Mucosa of gallbladder (tissue), 1 donor: ENCODE measurements around the gene HESX1. TPM values are rescaled to one million over a fixed set of nuclear protein-coding genes. Genes with fewer than 3 reads are reported as not detected.

ENCODE experiments used
- DNase-seq: peaks from one replicate; pipeline ENCODE4 v3.0.0-alpha.2; 2020; ENCODE audit warnings: low spot score
- total RNA-seq: library from RNA; stranded (reverse); gene quantifications from one replicate; pipeline ENCODE4 v1.2.1, GENCODE V29; 2021
- donor health status: DM: no; HTN: no; CAD: no.

The HESX1 gene
- total RNA-seq, 1 donor from 2014 or later = 0.52 TPM

GRCh38 chr3:57168151-57168550 lies 31.6 kb downstream of the HESX1 start:
- DNase-seq = no peak

DNA sequence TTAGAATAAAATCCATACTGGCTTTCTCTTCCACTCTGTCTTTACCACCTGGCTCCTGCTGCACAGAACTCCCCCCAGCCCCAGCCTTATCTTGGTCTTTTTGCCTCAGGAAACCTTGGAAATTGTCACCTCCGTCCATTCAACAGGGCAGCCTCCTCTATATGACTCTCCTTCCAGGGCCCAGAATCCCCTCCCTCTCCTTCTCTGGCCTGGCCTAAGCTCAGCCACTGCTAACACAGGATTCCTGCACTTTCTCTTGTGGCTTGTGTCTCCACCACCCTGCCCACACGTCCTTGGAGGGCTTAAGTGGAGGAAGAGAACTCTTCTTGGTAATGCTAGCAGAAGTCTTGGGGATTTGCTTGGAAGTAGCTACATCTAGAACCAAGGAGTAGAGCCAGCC lies 33.1 kb downstream of the HESX1 start:
- DNase-seq = no peak

DNA sequence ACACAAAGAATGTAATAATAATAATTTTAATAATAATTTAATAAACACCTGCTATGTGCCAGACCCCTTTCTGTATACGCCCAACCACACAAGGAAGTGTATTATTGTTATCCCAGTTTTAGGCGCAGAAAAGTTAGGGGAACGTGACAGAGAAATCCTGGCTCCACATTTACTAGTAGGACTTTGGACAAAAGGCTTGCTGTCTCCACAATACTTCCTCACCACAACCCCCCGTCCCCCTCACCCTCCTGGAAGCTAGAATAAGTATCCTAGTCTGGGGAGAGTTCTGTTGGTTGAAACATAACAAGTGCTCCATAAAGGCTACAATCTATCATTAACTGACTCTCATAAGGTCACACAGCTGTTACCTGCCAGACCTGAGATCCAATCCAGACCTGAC lies 34.1 kb downstream of the HESX1 start:
- DNase-seq = no peak

DNA sequence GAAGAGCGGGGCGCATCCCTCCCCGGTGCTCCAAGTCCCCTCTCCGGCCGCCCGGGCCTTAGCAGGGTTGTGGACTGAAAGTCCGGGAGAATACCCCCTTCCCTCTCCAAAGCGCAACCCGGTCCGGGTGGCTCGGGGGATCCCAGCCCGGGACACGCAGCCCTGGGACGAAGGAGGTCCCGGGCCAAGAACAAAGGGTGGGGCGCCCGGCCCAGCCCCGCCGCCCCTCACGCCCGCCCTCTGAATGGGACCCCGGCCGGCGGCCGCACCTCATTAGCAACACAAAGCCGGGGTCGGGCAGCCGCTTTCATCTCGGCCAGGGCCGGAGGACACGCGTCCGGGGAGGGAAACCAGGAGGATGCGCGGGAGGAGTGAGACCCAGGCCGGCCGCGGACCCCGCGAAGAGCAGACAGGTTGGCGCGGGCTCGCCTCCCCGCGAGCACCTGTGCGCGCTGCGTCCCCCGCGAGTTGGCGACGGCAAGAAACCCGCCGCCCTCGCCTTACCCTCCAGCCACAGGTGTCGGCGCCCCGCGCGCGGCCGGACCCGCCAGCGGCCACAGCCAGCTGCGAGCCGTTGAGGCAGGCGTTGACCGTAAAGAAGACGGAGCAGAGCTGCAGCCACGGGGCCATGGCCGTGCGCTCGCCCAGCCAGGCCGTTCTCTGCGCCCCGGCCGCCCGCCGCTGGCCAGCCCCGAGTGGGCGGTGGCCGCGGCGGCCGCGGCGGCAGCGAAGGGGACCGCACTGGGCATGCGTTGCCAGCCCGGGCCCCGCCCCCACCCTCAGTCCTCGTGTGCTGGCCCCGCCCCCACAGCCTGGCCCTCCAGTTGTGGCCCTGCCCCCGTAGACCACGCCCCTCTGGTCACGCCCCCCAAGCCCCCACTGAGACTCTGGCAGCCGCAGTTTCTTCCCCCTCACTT lies 34.9 kb downstream of the HESX1 start, which contains the start of gene IL17RD:
IL17RD (minus strand) TSS at position 697 of the 917 bp plus-strand sequence; CDS start at position 630, 67 bp downstream.
- peak; percentile 61 for DNase-seq

DNA sequence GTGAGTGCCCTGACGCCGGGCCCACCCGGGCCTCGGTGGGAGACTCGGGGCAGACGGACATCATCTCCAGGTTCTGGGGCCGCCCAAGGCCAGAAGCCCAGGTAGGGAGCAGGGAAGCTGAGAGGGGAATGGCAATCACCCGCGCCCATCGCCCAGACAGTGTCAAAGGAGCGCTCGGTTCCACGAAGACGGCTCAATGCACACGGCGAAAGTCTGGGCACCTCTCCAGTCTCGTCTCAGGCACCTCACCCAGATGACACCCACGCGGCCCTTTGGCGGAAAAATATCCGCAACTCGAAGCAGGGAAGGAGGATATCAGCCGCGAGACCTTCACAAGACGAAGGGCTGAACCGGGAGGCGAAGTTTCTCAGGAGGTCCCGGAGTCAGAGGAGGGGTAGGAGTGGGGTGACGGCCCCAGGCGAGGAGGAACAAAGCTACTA lies 35.5 kb downstream of the HESX1 start:
- no peak for DNase-seq

DNA sequence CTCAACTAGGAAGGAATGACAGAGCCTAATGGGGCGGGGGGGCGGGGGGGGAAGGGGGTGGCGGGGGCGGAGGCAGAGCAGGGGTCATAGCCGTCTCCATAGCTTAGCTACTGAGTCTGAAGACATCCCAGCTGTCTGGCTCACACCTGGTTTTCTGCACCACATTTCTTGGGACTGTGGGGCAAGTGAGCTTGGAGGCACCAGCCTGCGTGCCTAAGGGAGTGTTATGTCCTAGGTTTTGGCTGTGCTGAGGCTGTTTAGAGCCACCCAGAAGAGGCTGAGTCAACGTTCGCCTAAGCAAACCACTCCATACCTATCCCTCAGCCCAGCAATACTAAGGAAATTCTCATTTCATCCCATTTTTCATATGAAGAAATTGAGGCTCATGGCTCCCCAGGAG lies 36.0 kb downstream of the HESX1 start:
- DNase-seq = no peak

- no peak for DNase-seq
Observed at GRCh38 chr3:57161915-57162314, 37.9 kb downstream of the HESX1 start.

- no peak for DNase-seq
Observed at GRCh38 chr3:57160765-57161538, 38.8 kb downstream of the HESX1 start.

GRCh38 chr3:57160076-57160764 lies 39.6 kb downstream of the HESX1 start:
- DNase-seq = no peak

DNA sequence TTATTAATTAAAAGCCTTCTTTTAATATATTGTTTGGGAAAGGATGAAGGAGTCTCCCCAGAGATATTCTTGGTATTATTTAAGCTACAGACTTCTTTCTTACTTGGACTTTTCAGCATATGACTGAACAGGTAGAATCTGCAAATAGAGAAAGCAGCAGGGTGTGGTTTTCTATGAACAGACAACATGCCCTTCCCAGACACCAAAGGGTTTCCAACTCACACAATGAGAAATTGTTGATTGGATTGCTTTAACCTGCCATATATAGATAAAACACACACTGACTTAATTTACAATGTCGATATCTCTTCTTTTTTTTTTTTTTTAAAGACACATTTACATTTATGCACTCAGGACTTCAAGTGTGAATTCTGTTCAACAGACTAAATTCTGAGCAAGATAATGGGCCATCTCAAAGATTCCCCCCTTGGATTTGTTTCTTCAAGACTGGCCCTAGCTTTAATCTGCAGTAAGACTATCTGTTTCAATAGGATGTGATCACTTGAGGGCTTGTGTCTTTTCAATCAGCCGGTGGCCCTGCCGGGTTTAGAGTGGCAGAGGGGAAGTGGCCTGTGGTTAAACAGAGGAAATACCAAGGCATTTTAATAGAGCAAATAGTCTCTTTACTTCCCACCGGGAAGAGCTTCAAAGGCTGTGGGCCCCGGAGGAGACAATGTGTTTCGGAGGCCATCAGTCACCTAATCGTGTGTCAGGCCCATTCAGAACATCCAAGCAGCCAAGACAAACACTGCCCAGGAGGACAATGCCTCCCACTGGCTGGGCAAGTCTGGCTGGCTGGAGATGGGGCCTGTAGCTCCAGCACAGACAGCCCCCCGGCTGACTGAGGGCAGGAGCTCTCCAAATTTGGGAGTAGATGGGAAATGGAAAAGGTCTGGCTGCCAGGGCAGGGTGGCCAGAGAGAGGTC lies 40.7 kb downstream of the HESX1 start:
- no peak for DNase-seq

DNA sequence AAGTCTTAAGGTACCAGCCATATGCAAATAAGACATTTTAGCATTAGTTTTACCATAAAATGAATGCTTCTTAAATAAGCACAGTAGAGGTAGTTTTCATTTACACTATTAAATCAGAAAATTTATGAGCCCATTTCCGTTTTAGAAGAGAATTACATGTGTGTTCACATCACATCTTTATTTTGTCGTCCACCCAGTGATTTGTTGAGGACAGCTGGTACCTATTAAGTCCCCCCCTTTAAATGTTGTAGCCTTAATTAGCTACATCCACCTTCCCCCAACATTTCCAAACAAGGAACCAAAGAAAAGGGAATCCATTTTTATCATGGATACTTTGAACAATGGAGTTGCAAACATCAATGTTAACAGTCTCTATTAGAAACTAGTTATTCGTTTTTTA lies 41.5 kb downstream of the HESX1 start:
- DNase-seq = no peak

- no peak for DNase-seq
Observed at GRCh38 chr3:57157545-57157944, 42.2 kb downstream of the HESX1 start.

- DNase-seq = no peak
Observed at GRCh38 chr3:57155310-57155643, 44.5 kb downstream of the HESX1 start.

GRCh38 chr3:57154470-57155309 lies 45.1 kb downstream of the HESX1 start:
- DNase-seq = no peak

- DNase-seq = no peak
Observed at GRCh38 chr3:57152151-57153143, 47.3 kb downstream of the HESX1 start.

DNA sequence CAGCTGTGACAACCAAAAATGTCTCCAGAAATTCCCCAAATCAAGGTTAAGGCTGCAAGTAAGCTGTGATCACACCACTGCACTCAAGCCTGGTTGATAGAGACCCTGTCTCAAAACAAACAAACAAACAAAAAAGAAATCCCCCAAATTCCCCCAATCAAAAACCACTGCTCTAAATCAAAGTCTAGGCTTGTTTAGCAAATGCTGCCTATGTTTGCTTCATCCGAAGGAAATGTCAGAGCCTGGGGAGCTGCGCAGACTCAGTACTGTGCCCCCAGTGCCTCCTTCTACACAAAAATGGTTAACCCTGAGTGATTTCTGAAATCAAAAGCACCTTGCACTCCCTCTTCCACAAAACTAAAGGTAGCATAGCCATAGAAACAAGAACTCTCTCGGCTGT lies 48.0 kb downstream of the HESX1 start:
- DNase-seq = no peak

DNA sequence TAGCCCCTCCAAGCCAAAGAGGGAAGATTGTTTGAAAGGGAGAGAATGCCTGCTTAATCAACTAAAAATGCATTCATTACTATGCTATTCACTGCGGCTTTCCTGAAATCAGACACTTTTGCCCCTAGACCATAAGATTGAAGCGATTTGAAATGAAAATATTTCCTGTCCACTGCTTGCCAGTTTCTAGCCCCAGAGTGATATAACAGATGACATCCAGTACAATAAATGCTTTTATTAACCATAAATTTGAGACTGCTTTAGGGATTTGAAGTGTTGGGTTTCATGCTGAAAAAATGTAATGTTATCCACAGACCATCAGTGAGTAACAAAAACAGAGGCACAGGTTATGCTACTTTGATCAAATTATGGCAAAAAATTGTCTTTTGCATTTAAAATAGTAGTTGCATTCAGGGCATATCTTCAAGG lies 48.7 kb downstream of the HESX1 start:
- no peak for DNase-seq

- DNase-seq = no peak
Observed at GRCh38 chr3:57150113-57150581, 49.6 kb downstream of the HESX1 start.
